H1 (cell line): ENCODE results near the gene ACTR1A. TPM values are rescaled to one million over a fixed set of nuclear protein-coding genes. Genes with fewer than 3 reads are reported as not detected.

Experiments used
- CTCF ChIA-PET: fragments of 300-600 bp; sonication (Branson Sonifier 250); formaldehyde crosslinking; loops from one replicate; lab custom pipeline; 2021; ENCODE audit not compliant: partially characterized antibody; lab: Charles Lee
- POLR2A ChIA-PET: fragments of 300-600 bp; sonication (Branson Sonifier 250); formaldehyde crosslinking; loops from one replicate; lab custom pipeline; 2021; ENCODE audit warnings: inconsistent platforms; ENCODE audit not compliant: partially characterized antibody; lab: Charles Lee
- DNase-seq, 2 experiments: peaks; one replicate each; pipeline versions ENCODE4 v3.0.0 to v3.0.0-alpha.2; 2010 to 2022; ENCODE audit warnings: low spot score in 2 of 2, low read depth in 1 of 2, mixed read lengths in 1 of 2
- FAIRE-seq: peaks from 2 replicates; lab custom pipeline; 2011; peaks lifted over from hg19 to GRCh38; lab: Jason Lieb, UNC
- H2AFZ ChIP-seq: 2 replicates; pipeline ENCODE4 v1.8.1; 2012; ENCODE audit warnings: low read length, inconsistent platforms
- H2AK5ac ChIP-seq: 2 replicates; pipeline ENCODE4 v1.6.1; 2013; ENCODE audit warnings: low read depth, low read length
- H2BK120ac ChIP-seq: replicated peaks from 2 replicates; pipeline ENCODE3; 2013; ENCODE audit warnings: low read depth, low read length, inconsistent platforms
- H2BK12ac ChIP-seq: 2 replicates; pipeline ENCODE4 v1.6.1; 2013; ENCODE audit warnings: low read depth, low read length
- H2BK15ac ChIP-seq: 2 replicates; pipeline ENCODE4 v1.6.1; 2013; ENCODE audit warnings: low read length
- H2BK20ac ChIP-seq: 2 replicates; pipeline ENCODE4 v1.6.1; 2013; ENCODE audit warnings: low read length
- H2BK5ac ChIP-seq: 2 replicates; pipeline ENCODE4 v1.6.1; 2013; ENCODE audit warnings: low read depth, low read length
- H3K14ac ChIP-seq: 2 replicates; pipeline ENCODE4 v1.6.1; 2013; ENCODE audit warnings: inconsistent platforms; ENCODE audit not compliant: insufficient read length
- H3K18ac ChIP-seq: 2 replicates; pipeline ENCODE4 v1.6.1; 2013; ENCODE audit warnings: low read length; ENCODE audit errors: extremely low read depth
- H3K23ac ChIP-seq: 2 replicates; pipeline ENCODE4 v1.6.1; 2013; ENCODE audit warnings: inconsistent platforms; ENCODE audit not compliant: insufficient read length
- H3K23me2 ChIP-seq: 2 replicates; pipeline ENCODE4 v1.6.1; 2013; ENCODE audit warnings: low read depth, low read length
- H3K27ac ChIP-seq: 2 replicates; pipeline ENCODE4 v1.6.1; 2011; ENCODE audit warnings: low read depth, low read length, inconsistent platforms
- H3K27me3 ChIP-seq, 4 experiments: replicated peaks in 1 of 4; 1 replicate in 1 of 4; 2 replicates in 3 of 4; pipeline versions ENCODE4 v1.6.1 to v1.8.1; 2011 to 2013; ENCODE audit warnings: low read length in 3 of 4, mild to moderate bottlenecking in 3 of 4, inconsistent platforms in 2 of 4, mixed read lengths in 2 of 4, moderate library complexity in 1 of 4; ENCODE audit not compliant: control insufficient read depth in 3 of 4, insufficient read depth in 3 of 4; ENCODE audit errors: extremely low read depth in 1 of 4
- H3K36me3 ChIP-seq, 4 experiments: 2 replicates each; pipeline versions ENCODE4 v1.6.1 to v1.8.1; 2011 to 2013; ENCODE audit warnings: mild to moderate bottlenecking in 4 of 4, low read length in 3 of 4, moderate library complexity in 2 of 4, control low read depth in 1 of 4, inconsistent platforms in 1 of 4; ENCODE audit not compliant: insufficient read depth in 4 of 4, control insufficient read depth in 2 of 4
- H3K4ac ChIP-seq: replicated peaks from 2 replicates; pipeline ENCODE3; 2013; ENCODE audit warnings: low read length, low read depth, mixed read lengths, inconsistent platforms; ENCODE audit not compliant: insufficient read length
- H3K4me1 ChIP-seq, 4 experiments: replicated peaks in 1 of 4; 1 replicate in 1 of 4; 2 replicates in 3 of 4; pipeline versions ENCODE4 v1.6.1 to v1.8.1; 2011 to 2013; ENCODE audit warnings: low read length in 3 of 4, inconsistent platforms in 2 of 4, mixed read lengths in 1 of 4; ENCODE audit not compliant: insufficient read depth in 4 of 4, control insufficient read depth in 3 of 4
- H3K4me2 ChIP-seq, 2 experiments: 2 replicates each; pipeline versions ENCODE4 v1.6.1 to v1.8.1; 2011 to 2013; ENCODE audit warnings: low read depth in 2 of 2, low read length in 2 of 2, control low read depth in 1 of 2, inconsistent platforms in 1 of 2, mild to moderate bottlenecking in 1 of 2; ENCODE audit not compliant: insufficient read depth in 1 of 2
- H3K4me3 ChIP-seq, 4 experiments: fragments of 200-600, 300-600 bp in 1 of 4; sonication (generic), shearing (Covaris generic), sonication (Bioruptor Twin) in 1 of 4; 2 replicates each; pipeline versions ENCODE4 v1.5.1 to v1.8.1; 2011 to 2016; ENCODE audit warnings: low read length in 4 of 4, low read depth in 3 of 4, control low read depth in 2 of 4, inconsistent platforms in 2 of 4, mild to moderate bottlenecking in 2 of 4, mixed read lengths in 1 of 4, moderate library complexity in 1 of 4; ENCODE audit not compliant: insufficient read depth in 2 of 4; ENCODE audit errors: extremely low read depth in 1 of 4
- H3K56ac ChIP-seq: replicated peaks from 2 replicates; pipeline ENCODE3; 2013; ENCODE audit warnings: low read depth, mild to moderate bottlenecking, mixed read lengths, low read length, inconsistent platforms; ENCODE audit not compliant: insufficient read length
- H3K79me1 ChIP-seq: 2 replicates; pipeline ENCODE4 v1.6.1; 2013; ENCODE audit warnings: low read depth, low read length, control low read depth
- H3K79me2 ChIP-seq, 2 experiments: 2 replicates each; pipeline versions ENCODE4 v1.6.1 to v1.8.1; 2012 to 2013; ENCODE audit warnings: low read length in 2 of 2, mild to moderate bottlenecking in 2 of 2, inconsistent platforms in 1 of 2; ENCODE audit not compliant: insufficient read depth in 2 of 2, control insufficient read depth in 1 of 2
- H3K9ac ChIP-seq, 4 experiments: replicated peaks in 1 of 4; 1 replicate in 1 of 4; 2 replicates in 3 of 4; pipeline versions ENCODE4 v1.6.1 to v1.8.1; 2011 to 2013; ENCODE audit warnings: low read depth in 3 of 4, low read length in 3 of 4, control low read depth in 2 of 4, mild to moderate bottlenecking in 2 of 4, moderate library complexity in 2 of 4, inconsistent platforms in 1 of 4; ENCODE audit errors: extremely low read depth in 1 of 4
- H3K9me3 ChIP-seq, 2 experiments: 2 replicates each; pipeline versions ENCODE4 v1.6.1 to v1.8.1; 2012 to 2013; ENCODE audit warnings: mild to moderate bottlenecking in 2 of 2, moderate library complexity in 2 of 2, control low read depth in 1 of 2, inconsistent platforms in 1 of 2, low read depth in 1 of 2, low read length in 1 of 2, mixed read lengths in 1 of 2; ENCODE audit not compliant: insufficient read depth in 2 of 2
- H4K20me1 ChIP-seq, 2 experiments: replicated peaks in 1 of 2; 2 replicates each; pipeline versions ENCODE3 to v1.8.1; 2011 to 2013; ENCODE audit warnings: inconsistent platforms in 2 of 2, low read length in 2 of 2, mild to moderate bottlenecking in 1 of 2; ENCODE audit not compliant: insufficient read depth in 2 of 2, control insufficient read depth in 1 of 2
- H4K5ac ChIP-seq: 2 replicates; pipeline ENCODE4 v1.6.1; 2013; ENCODE audit warnings: low read length, low read depth, mixed read lengths, inconsistent platforms; ENCODE audit not compliant: insufficient read length
- H4K8ac ChIP-seq: 2 replicates; pipeline ENCODE4 v1.8.0; 2013; ENCODE audit warnings: mild to moderate bottlenecking, moderate library complexity, low read length, inconsistent platforms; ENCODE audit not compliant: insufficient read depth; ENCODE audit errors: extremely low read depth
- H4K91ac ChIP-seq: replicated peaks from 2 replicates; pipeline ENCODE3; 2013; ENCODE audit warnings: low read length, mixed read lengths, inconsistent platforms; ENCODE audit not compliant: insufficient read length
- KDM1A ChIP-seq: fragments of 200-600, 300-600 bp; sonication (generic); IDR thresholded peaks from 2 replicates; pipeline ENCODE4 v1.7.1; 2016; ENCODE audit warnings: mild to moderate bottlenecking, low read length, borderline replicate concordance
- USF2 ChIP-seq: IDR thresholded peaks from 2 replicates; pipeline ENCODE4 v1.6.1; 2011; ENCODE audit warnings: low read length, improper control_type of control experiment
- WGBS, 2 experiments: shearing (Covaris generic) in 1 of 2; methylation state at CpG; one replicate each; pipeline versions ENCODE4 v1.1.6 to v1.1.7; 2013 to 2015; ENCODE audit warnings: low lambda C conversion rate in 2 of 2, mixed read lengths in 2 of 2, inconsistent platforms in 1 of 2, low coverage in 1 of 2, missing lambda C conversion rate in 1 of 2; ENCODE audit not compliant: insufficient replicate concordance in 2 of 2, insufficient coverage in 1 of 2, insufficient read length in 1 of 2; ENCODE audit errors: extremely low coverage in 1 of 2, missing lambda C conversion rate in 1 of 2; 5-methylcytosine and 5-hydroxymethylcytosine counted together
- polyA plus RNA-seq, 7 experiments: library from polyadenylated mRNA; depleted of rRNA in 3 of 7; stranded (reverse) in 5 of 7; unstranded in 2 of 7; fragments of >200 nt in 5 of 7; fragments of 200-250 nt in 2 of 7; gene quantifications; 1 replicate in 5 of 7; 2 replicates in 1 of 7; 4 replicates in 1 of 7; pipeline versions ENCODE4 v1.2.1 to v1.2.3, GENCODE V29; 2011 to 2013; ENCODE audit warnings: missing spikeins in 2 of 7, mixed read lengths in 2 of 7
- total RNA-seq: library from RNA; stranded (reverse); fragmentation: NEBNext Ultra II Directional; extraction: Animal tissue kit (Norgen Biotek cat#: 25700); gene quantifications from 2 replicates; pipeline ENCODE4 v1.2.1, GENCODE V29; 2021

Gene ACTR1A
- total and polyA plus RNA-seq, 2 of the 8 experiments (the other 6 are each of a cell fraction or from before 2014, with no cell fraction given), result 78.6 to 86.3 TPM

GRCh38 chr10:102550636-102551210 lies 48.2 kb upstream of the ACTR1A start:
- no peak overlapping the region for H2BK20ac ChIP-seq
- H3K23me2 ChIP-seq, result no peaks in the 10 kb centered on the region
- no peak overlapping the region for H3K27ac ChIP-seq
- H2BK120ac ChIP-seq, result no peak overlapping the region
- no peaks in the 10 kb centered on the region for H3K4me1 ChIP-seq
- H3K79me2 ChIP-seq, result no peaks in the 10 kb centered on the region
- no peak overlapping the region for H3K56ac ChIP-seq
- H3K9ac ChIP-seq, result no peak overlapping the region
- no peak overlapping the region for H2BK15ac ChIP-seq
- FAIRE-seq (no peak), DNase-seq (no peak)
- no peak overlapping the region for H3K4me2 ChIP-seq
- no peaks in the 10 kb centered on the region for H3K9me3 ChIP-seq
- H2BK5ac ChIP-seq, result no peak overlapping the region
- H3K79me1 ChIP-seq, result no peaks in the 10 kb centered on the region
- no peak overlapping the region for H2AFZ ChIP-seq
- TF ChIP-seq USF2 (no peak), KDM1A (no peak)
- TF ChIP-seq, all 59 proteins: peak for 0
- H3K14ac ChIP-seq, result no peak overlapping the region
- H2BK12ac ChIP-seq, result no peak overlapping the region
- no peak overlapping the region for H3K4me3 ChIP-seq
- no peak overlapping the region for H4K8ac ChIP-seq
- H4K5ac ChIP-seq, result no peak overlapping the region
- no peak overlapping the region for H3K4ac ChIP-seq
- no peaks in the 10 kb centered on the region for H3K27me3 ChIP-seq
- no peak overlapping the region for H3K23ac ChIP-seq
- WGBS, 2 experiments, result 96% methylated on average over 9 of the region's 9 CpGs; no CpG with 5 or more reads in 1 of the 2 experiments
- peaks cover 0 to 4% (median 0%) of the 10 kb centered on the region in 4 experiments; a peak in 2 of 8 replicates for H3K36me3 ChIP-seq
- CTCF ChIA-PET, result interaction anchor here (0.6 to 1.9 kb wide), 5 partner anchors 10 to 48 kb away, joined by 3 to 6 read pairs (median 3); partner anchors contain the start of gene ACTR1A
- no peak overlapping the region for H4K91ac ChIP-seq
- POLR2A ChIA-PET, result no interaction called here
- H2AK5ac ChIP-seq, result no peak overlapping the region
- H4K20me1 ChIP-seq, result peaks cover 3 to 6% of the 10 kb centered on the region in 2 experiments
- no peak overlapping the region for H3K18ac ChIP-seq
